Spleen (tissue), 11 donors: Measurements from ENCODE around the gene LACTBL1. TPM values are rescaled to one million over a fixed set of nuclear protein-coding genes. Genes with fewer than 3 reads are reported as not detected.
A peak's percentile ranks its signal among the peaks of the same experiment; 100 is the strongest.

Experiments
- DNase-seq: peaks from one replicate; pipeline ENCODE4 v3.0.0-alpha.2; 2020
- H3K27ac ChIP-seq, 8 donors: fragments of 200-600 bp; sonication (generic) in 7 of 8; 1 replicate in 4 of 8; 2 replicates in 4 of 8; pipeline versions ENCODE4 v1.5.0 to v1.8.0; 2016 to 2021; ENCODE audit warnings: inconsistent platforms in 4 of 8, mild to moderate bottlenecking in 4 of 8, moderate library complexity in 1 of 8
- H3K27me3 ChIP-seq, 7 donors: fragments of 200-600 bp; sonication (generic) in 6 of 7; replicated peaks in 1 of 7; 1 replicate in 4 of 7; 2 replicates in 3 of 7; pipeline versions ENCODE4 v1.5.0 to v1.8.0; 2016 to 2021; ENCODE audit warnings: inconsistent platforms in 3 of 7, mild to moderate bottlenecking in 1 of 7
- H3K36me3 ChIP-seq, 6 donors: fragments of 200-600 bp; sonication (generic) in 5 of 6; 1 replicate in 4 of 6; 2 replicates in 2 of 6; pipeline versions ENCODE4 v1.5.0 to v1.8.0; 2016 to 2021; ENCODE audit warnings: inconsistent platforms in 2 of 6
- H3K4me1 ChIP-seq, 6 donors: fragments of 200-600 bp; sonication (generic) in 5 of 6; 1 replicate in 3 of 6; 2 replicates in 3 of 6; pipeline versions ENCODE4 v1.5.0 to v1.8.0; 2016 to 2021; ENCODE audit warnings: inconsistent platforms in 3 of 6
- H3K4me3 ChIP-seq, 8 donors: fragments of 200-600 bp; sonication (generic) in 7 of 8; 1 replicate in 4 of 8; 2 replicates in 4 of 8; pipeline versions ENCODE4 v1.5.0 to v1.8.0; 2016 to 2021; ENCODE audit warnings: inconsistent platforms in 4 of 8, mild to moderate bottlenecking in 4 of 8, moderate library complexity in 2 of 8
- H3K9me3 ChIP-seq, 8 donors: fragments of 200-600 bp; sonication (generic) in 7 of 8; 1 replicate in 4 of 8; 2 replicates in 4 of 8; pipeline versions ENCODE4 v1.5.0 to v1.8.0; 2016 to 2021; ENCODE audit warnings: inconsistent platforms in 4 of 8
- CTCF ChIP-seq, 11 experiments: fragments of 200-600 bp in 7 of 11; fragments of 450-650 bp in 4 of 11; sonication (generic) in 4 of 11; IDR thresholded peaks in 8 of 11; conservative IDR thresholded peaks in 3 of 11; 1 replicate in 7 of 11; 2 replicates in 4 of 11; pipeline versions ENCODE4 v1.4.0 to v1.8.0; 2016 to 2021; ENCODE audit warnings: antibody characterized with exemption in 11 of 11, inconsistent platforms in 4 of 11, mild to moderate bottlenecking in 1 of 11
- POLR2A ChIP-seq, 3 donors: fragments of 450-650 bp; IDR thresholded peaks; one replicate each; pipeline ENCODE4 v1.5.1; 2017; ENCODE audit warnings: antibody characterized with exemption in 3 of 3, mild to moderate bottlenecking in 1 of 3
- POLR2AphosphoS5 ChIP-seq, 3 donors: sonication (generic); formaldehyde crosslinking; IDR thresholded peaks; one replicate each; pipeline ENCODE4 v1.5.1; 2017; ENCODE audit warnings: antibody characterized with exemption in 3 of 3
- WGBS, 5 donors: extraction: QIAGEN DNeasy Blood & Tissue Kit in 3 of 5; methylation state at CpG; one replicate each; pipeline versions ENCODE4 v1.1.5 to v1.1.7; 2013 to 2018; 5-methylcytosine and 5-hydroxymethylcytosine counted together
- intact Hi-C: fragments of 100-400 bp; cut with DNase I; formaldehyde crosslinking; loops from one replicate; pipeline ENCODE4 v1.15.0; 2023; ENCODE audit warnings: low total_unique reads
- polyA plus RNA-seq, 3 donors: library from polyadenylated mRNA; stranded (reverse); fragments of 200-250 nt; gene quantifications; one replicate each; pipeline ENCODE4 v1.2.1, GENCODE V29; 2013
- total RNA-seq, 7 donors: library from RNA; depleted of rRNA in 3 of 7; stranded (reverse); fragments of >200 nt in 3 of 7; fragmentation: NEBNext Ultra II Directional in 4 of 7; extraction: Animal tissue kit (Norgen Biotek cat#: 25700) in 4 of 7; gene quantifications; one replicate each; pipeline versions ENCODE4 v1.1.0 to v1.2.1, GENCODE V29; 2016 to 2021
- donor health status: healthy with polysubstance abuse.
- donor health status: DM: no; HTN: no; CAD: no; lungs with moderate emphysema.
- donor health status: DM: no; HTN: no; CAD: no.
- donor health status: Bipolar disorder and iron deficiency.
- donor health status: healthy.
- donor health status: DM: no; HTN: no; CAD: no.
- donor health status: DM: yes; HTN: yes; CAD: no.

The LACTBL1 gene
- total and polyA plus RNA-seq, 10 donors, result not detected

- H3K4me1 ChIP-seq, result peaks cover 0 to 12% (median 4%) of the 10 kb centered on the region in 6 donors
- 58 to 70% (median 62%) methylated on average over 4 of the region's 4 CpGs for WGBS, 5 donors
- intact Hi-C loops, result loop anchor here (10.0 kb wide), 1 partner anchor 109 kb away; no protein-coding TSS in a partner anchor
- no peaks in the 10 kb centered on the region for H3K9me3 ChIP-seq
- no peak for TF ChIP-seq POLR2AphosphoS5 (IDR thresholded peaks at IDR 0.05)
- no peak for TF ChIP-seq POLR2A (IDR thresholded peaks at IDR 0.05)
- TF ChIP-seq CTCF (IDR thresholded peaks at IDR 0.05 in 8 of 11, conservative IDR thresholded peaks at IDR 0.05 in 3 of 11), result no peak
- no peak for DNase-seq
- no peaks in the 10 kb centered on the region for H3K36me3 ChIP-seq
- H3K4me3 ChIP-seq, result no peak overlapping the region
- peaks cover 0 to 32% (median 0%) of the 10 kb centered on the region in 7 donors for H3K27me3 ChIP-seq
- H3K27ac ChIP-seq, result no peak overlapping the region
Measured at GRCh38 chr1:22976127-22976460, 3.4 kb upstream of the LACTBL1 start.

- DNase-seq, result no peak
- Histone ChIP-seq H3K27me3 (peaks cover 0 to 36% (median 0%) of the 10 kb centered on the region in 7 donors), H3K9me3 (no peaks in the 10 kb centered on the region), H3K27ac (no peak overlapping the region), H3K4me3 (no peak overlapping the region), H3K4me1 (peaks cover 0 to 12% (median 4%) of the 10 kb centered on the region in 6 donors), H3K36me3 (no peaks in the 10 kb centered on the region)
- intact Hi-C loops, result loop anchor here (10.0 kb wide), 1 partner anchor 109 kb away; no protein-coding TSS in a partner anchor
- TF ChIP-seq POLR2A (IDR thresholded peaks at IDR 0.05) (no peak), POLR2AphosphoS5 (IDR thresholded peaks at IDR 0.05) (no peak), CTCF (IDR thresholded peaks at IDR 0.05 in 8 of 11, conservative IDR thresholded peaks at IDR 0.05 in 3 of 11) (no peak)
- WGBS, 5 donors, result 68 to 87% (median 74%) methylated on average over 3 of the region's 3 CpGs
Measured at GRCh38 chr1:22975694-22976093, 3.0 kb upstream of the LACTBL1 start.

- Histone ChIP-seq H3K27ac (no peak overlapping the region), H3K36me3 (no peaks in the 10 kb centered on the region), H3K9me3 (peaks cover 0 to 5% (median 2%) of the 10 kb centered on the region in 8 donors), H3K27me3 (peaks cover 0 to 65% (median 9%) of the 10 kb centered on the region in 7 donors), H3K4me3 (no peak overlapping the region), H3K4me1 (peaks cover 0 to 12% (median 4%) of the 10 kb centered on the region in 6 donors)
- TF ChIP-seq POLR2AphosphoS5 (IDR thresholded peaks at IDR 0.05) (no peak), CTCF (IDR thresholded peaks at IDR 0.05 in 8 of 11, conservative IDR thresholded peaks at IDR 0.05 in 3 of 11) (no peak), POLR2A (IDR thresholded peaks at IDR 0.05) (no peak)
- intact Hi-C loops, result loop anchor here (5.0 to 10.0 kb wide), 2 partner anchors 113 to 215 kb away; no protein-coding TSS in a partner anchor
- DNase-seq, result no peak
- 64 to 74% (median 69%) methylated on average over 5 of the region's 5 CpGs for WGBS, 5 donors
Measured at GRCh38 chr1:22971611-22972405, 858 bp downstream of the LACTBL1 start.

- H3K4me3 ChIP-seq, result no peak overlapping the region
- H3K27me3 ChIP-seq, result peaks cover 0 to 65% (median 9%) of the 10 kb centered on the region in 7 donors
- intact Hi-C loops, result loop anchor here (5.0 to 10.0 kb wide), 2 partner anchors 114 to 216 kb away; no protein-coding TSS in a partner anchor
- 64 to 82% (median 75%) methylated on average over 3 of the region's 3 CpGs for WGBS, 5 donors
- peaks cover 0 to 11% (median 8%) of the 10 kb centered on the region in 8 donors for H3K9me3 ChIP-seq
- DNase-seq, result peak; percentile 23
- no peak overlapping the region for H3K27ac ChIP-seq
- H3K4me1 ChIP-seq, result peaks cover 0 to 7% (median 0%) of the 10 kb centered on the region in 6 donors
- no peak for TF ChIP-seq CTCF (IDR thresholded peaks at IDR 0.05 in 8 of 11, conservative IDR thresholded peaks at IDR 0.05 in 3 of 11)
- no peak for TF ChIP-seq POLR2AphosphoS5 (IDR thresholded peaks at IDR 0.05)
- TF ChIP-seq POLR2A (IDR thresholded peaks at IDR 0.05), result no peak
- no peaks in the 10 kb centered on the region for H3K36me3 ChIP-seq
Measured at GRCh38 chr1:22971161-22971560, 1.5 kb downstream of the LACTBL1 start.
